ENCODE measurements around the gene BRINP1.

DNA sequence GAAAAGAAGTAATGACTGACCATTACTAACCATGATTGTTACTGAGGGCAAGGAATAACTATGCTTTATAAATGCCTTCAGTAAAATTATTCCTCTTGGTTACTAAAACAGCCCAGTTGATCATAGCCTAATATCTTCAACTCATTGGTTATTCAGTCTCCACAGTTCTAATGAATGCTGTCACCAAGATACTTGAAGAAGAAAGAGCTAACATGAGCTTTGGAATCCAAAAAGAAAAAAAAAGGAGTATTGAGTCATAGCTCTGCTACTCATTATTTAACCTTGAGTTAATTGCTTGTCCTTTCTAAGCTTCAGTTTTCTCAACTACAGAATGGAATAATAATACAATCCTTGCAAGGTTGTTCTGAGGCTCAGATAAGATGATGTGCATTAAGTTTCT is 187.7 kb downstream of the BRINP1 start:
- no peak for TF ChIP-seq POLR2A (IDR thresholded peaks at IDR 0.05; ENCODE audit: low read length)
- TF ChIP-seq GATA1 (IDR thresholded peaks at IDR 0.05; ENCODE audit: low read depth, low read length) = no peak
